ENCODE results near the gene TMEM234. TPM values are rescaled to one million over a fixed set of nuclear protein-coding genes. Genes with fewer than 3 reads are reported as not detected.

Gene TMEM234
- total RNA-seq, 4 donors from 2014 or later: 8.8 to 15.4 (median 11.3) TPM

GRCh38 chr1:32239337-32239736, 17.2 kb upstream of the TMEM234 start:
- DNase-seq (ENCODE audit: low spot score) (no peak), ATAC-seq (ENCODE audit: low FRiP score) (no peak)
- TF ChIP-seq CTCF (IDR thresholded peaks at IDR 0.05): no peak

- DNase-seq (ENCODE audit: low spot score) (no peak), ATAC-seq (ENCODE audit: low FRiP score) (no peak)
- no peak for TF ChIP-seq CTCF (IDR thresholded peaks at IDR 0.05)
These were observed 12.6 kb upstream of the TMEM234 start for GRCh38 chr1:32234792-32235191.

- DNase-seq (ENCODE audit: low spot score) (no peak), ATAC-seq (ENCODE audit: low FRiP score) (no peak)
- no peak for TF ChIP-seq CTCF (IDR thresholded peaks at IDR 0.05)
These were observed 10.6 kb upstream of the TMEM234 start for GRCh38 chr1:32232558-32233304.

- ATAC-seq (ENCODE audit: low FRiP score): no peak
- no peak for DNase-seq (ENCODE audit: low spot score)
- no peak for TF ChIP-seq CTCF (IDR thresholded peaks at IDR 0.05)
These were observed 9.8 kb upstream of the TMEM234 start for GRCh38 chr1:32231843-32232432.

- DNase-seq (ENCODE audit: low spot score): no peak
- TF ChIP-seq CTCF (IDR thresholded peaks at IDR 0.05): no peak
- no peak for ATAC-seq (ENCODE audit: low FRiP score)
These were observed 6.6 kb upstream of the TMEM234 start for GRCh38 chr1:32228771-32229170.

- DNase-seq (ENCODE audit: low spot score) (no peak), ATAC-seq (ENCODE audit: low FRiP score) (no peak)
- no peak for TF ChIP-seq CTCF (IDR thresholded peaks at IDR 0.05)
These were observed 2.1 kb upstream of the TMEM234 start for GRCh38 chr1:32224285-32224684.

GRCh38 chr1:32223683-32224082, 1.5 kb upstream of the TMEM234 start:
- no peak for ATAC-seq (ENCODE audit: low FRiP score)
- TF ChIP-seq CTCF (IDR thresholded peaks at IDR 0.05): no peak
- no peak for DNase-seq (ENCODE audit: low spot score)

All from omental fat pad (tissue), 4 donors.